Sigmoid colon (tissue), 7 donors: Measurements from ENCODE around the gene ATMIN. TPM values are rescaled to one million over a fixed set of nuclear protein-coding genes. Genes with fewer than 3 reads are reported as not detected.

Experiments used
- DNase-seq: peaks from one replicate; pipeline ENCODE4 v3.0.0-alpha.2; 2019
- H3K27ac ChIP-seq, 4 donors: fragments of 200-600 bp; sonication (generic); one replicate each; pipeline ENCODE4 v1.5.1; 2016 to 2019; ENCODE audit warnings: mild to moderate bottlenecking in 1 of 4
- H3K27me3 ChIP-seq, 3 donors: fragments of 200-600 bp; sonication (generic); one replicate each; pipeline ENCODE4 v1.5.1; 2019; ENCODE audit warnings: mild to moderate bottlenecking in 1 of 3
- H3K36me3 ChIP-seq, 4 donors: fragments of 200-600 bp; sonication (generic); one replicate each; pipeline ENCODE4 v1.5.1; 2016 to 2019
- H3K4me1 ChIP-seq, 4 donors: fragments of 200-600 bp; sonication (generic); one replicate each; pipeline ENCODE4 v1.5.1; 2017 to 2019
- H3K4me3 ChIP-seq, 4 donors: fragments of 200-600 bp; sonication (generic); one replicate each; pipeline ENCODE4 v1.5.1; 2017 to 2019; ENCODE audit warnings: mild to moderate bottlenecking in 2 of 4, moderate library complexity in 1 of 4
- H3K9me3 ChIP-seq, 4 donors: fragments of 200-600 bp in 3 of 4; sonication (generic) in 3 of 4; one replicate each; pipeline versions ENCODE4 v1.5.1 to v1.6.1; 2013 to 2019
- CTCF ChIP-seq, 4 experiments: fragments of 450-650 bp in 3 of 4; fragments of 200-600 bp in 1 of 4; IDR thresholded peaks; one replicate each; pipeline ENCODE4 v1.5.1; 2016 to 2019; ENCODE audit warnings: antibody characterized with exemption in 4 of 4, mild to moderate bottlenecking in 3 of 4, moderate library complexity in 2 of 4
- EP300 ChIP-seq, 4 donors: sonication (generic); formaldehyde crosslinking; IDR thresholded peaks; one replicate each; pipeline ENCODE4 v1.6.1; 2017; ENCODE audit warnings: antibody characterized with exemption in 4 of 4
- POLR2A ChIP-seq, 2 donors: fragments of 450-650 bp; IDR thresholded peaks; one replicate each; pipeline ENCODE4 v1.6.1; 2016; ENCODE audit warnings: antibody characterized with exemption in 2 of 2, mild to moderate bottlenecking in 2 of 2, moderate library complexity in 2 of 2
- POLR2AphosphoS5 ChIP-seq, 4 donors: sonication (generic); formaldehyde crosslinking; IDR thresholded peaks; one replicate each; pipeline ENCODE4 v1.6.1; 2017; ENCODE audit warnings: antibody characterized with exemption in 4 of 4
- WGBS, 2 donors: extraction: QIAGEN DNeasy Blood & Tissue Kit; methylation state at CpG; one replicate each; pipeline ENCODE4 v1.1.7; 2013; 5-methylcytosine and 5-hydroxymethylcytosine counted together
- intact Hi-C: fragments of 100-400 bp; cut with DNase I; formaldehyde crosslinking; loops from one replicate; pipeline ENCODE4 v1.15.1; 2023
- polyA plus RNA-seq, 3 donors: library from polyadenylated mRNA; stranded (reverse); fragments of 200-250 nt; gene quantifications; one replicate each; pipeline ENCODE4 v1.2.3, GENCODE V29; 2013
- total RNA-seq, 4 donors: library from RNA; depleted of rRNA; stranded (reverse); fragments of >200 nt; gene quantifications; one replicate each; pipeline ENCODE4 v1.1.0, GENCODE V29; 2016
- donor health status: healthy with polysubstance abuse.
- donor health status: Bipolar disorder and iron deficiency.
- donor health status: healthy.

The ATMIN gene
- total and polyA plus RNA-seq, 7 donors, result 14.1 to 31.9 (median 26.3) TPM

GRCh38 chr16:81088836-81089235, 53.2 kb downstream of the ATMIN start:
- TF ChIP-seq EP300 (IDR thresholded peaks at IDR 0.05) (no peak), CTCF (IDR thresholded peaks at IDR 0.05) (no peak), POLR2AphosphoS5 (IDR thresholded peaks at IDR 0.05) (no peak), POLR2A (IDR thresholded peaks at IDR 0.05) (no peak)
- H3K36me3 ChIP-seq, result peaks cover 0 to 16% (median 0%) of the 10 kb centered on the region in 4 donors
- no peaks in the 10 kb centered on the region for H3K9me3 ChIP-seq
- 94 to 95% methylated on average over 5 of the region's 5 CpGs for WGBS, 2 donors
- DNase-seq, result no peak
- intact Hi-C loops, result no loop called here
- H3K4me1 ChIP-seq, result no peaks in the 10 kb centered on the region
- H3K27ac ChIP-seq, result no peak overlapping the region
- H3K27me3 ChIP-seq, result no peaks in the 10 kb centered on the region
- H3K4me3 ChIP-seq, result no peak overlapping the region

- Histone ChIP-seq H3K27me3 (no peaks in the 10 kb centered on the region), H3K27ac (no peak overlapping the region), H3K4me3 (peak overlapping the region in 3 of 4 donors; percentile 75 to 90 (median 83)), H3K4me1 (peaks cover 0 to 12% (median 2%) of the 10 kb centered on the region in 4 donors), H3K9me3 (no peaks in the 10 kb centered on the region), H3K36me3 (peaks cover 0 to 8% (median 0%) of the 10 kb centered on the region in 4 donors)
- DNase-seq, result no peak
- TF ChIP-seq POLR2AphosphoS5 (IDR thresholded peaks at IDR 0.05) (no peak), POLR2A (IDR thresholded peaks at IDR 0.05) (no peak), CTCF (IDR thresholded peaks at IDR 0.05) (no peak), EP300 (IDR thresholded peaks at IDR 0.05) (no peak)
- intact Hi-C loops, result loop anchor here (5.0 kb wide), 2 partner anchors 58 to 88 kb away; partner anchors contain the start of genes ATMIN, CENPN and CMC2
- 80 to 81% methylated on average over 21 of the region's 21 CpGs for WGBS, 2 donors
These were observed 59.2 kb downstream of the ATMIN start for GRCh38 chr16:81094771-81095251.

GRCh38 chr16:81095653-81095952, 60.0 kb downstream of the ATMIN start:
- intact Hi-C loops, result loop anchor here (5.0 kb wide), 2 partner anchors 58 to 88 kb away; partner anchors contain the start of genes ATMIN, CENPN and CMC2
- peak overlapping the region; percentile 52 to 90 (median 79) for H3K4me3 ChIP-seq
- DNase-seq, result no peak
- no peaks in the 10 kb centered on the region for H3K9me3 ChIP-seq
- no peak for TF ChIP-seq POLR2A (IDR thresholded peaks at IDR 0.05)
- no peak for TF ChIP-seq CTCF (IDR thresholded peaks at IDR 0.05)
- TF ChIP-seq EP300 (IDR thresholded peaks at IDR 0.05), result no peak
- no peak for TF ChIP-seq POLR2AphosphoS5 (IDR thresholded peaks at IDR 0.05)
- 0 to 1% methylated on average over 22 of the region's 22 CpGs for WGBS, 2 donors
- peaks cover 0 to 2% (median 0%) of the 10 kb centered on the region in 4 donors for H3K36me3 ChIP-seq
- H3K27ac ChIP-seq, result peak overlapping the region; percentile 83 to 87 (median 84)
- H3K27me3 ChIP-seq, result no peaks in the 10 kb centered on the region
- H3K4me1 ChIP-seq, result peaks cover 0 to 12% (median 2%) of the 10 kb centered on the region in 4 donors

- no peak for TF ChIP-seq POLR2A (IDR thresholded peaks at IDR 0.05)
- peak in 3 of 4 donors; percentile 6 to 40 (median 14) for TF ChIP-seq POLR2AphosphoS5 (IDR thresholded peaks at IDR 0.05)
- no peak for TF ChIP-seq CTCF (IDR thresholded peaks at IDR 0.05)
- DNase-seq, result peak; percentile 99
- Histone ChIP-seq H3K4me3 (peak within 1 kb of the TSS; percentile 52 to 90 (median 79)), H3K36me3 (no peaks in the 10 kb centered on the region), H3K9me3 (no peaks in the 10 kb centered on the region), H3K27me3 (no peaks in the 10 kb centered on the region), H3K4me1 (peaks cover 0 to 12% (median 2%) of the 10 kb centered on the region in 4 donors), H3K27ac (peak within 1 kb of the TSS; percentile 83 to 87 (median 84))
- intact Hi-C loops, result loop anchor here (1.0 to 5.0 kb wide), 3 partner anchors 19 to 89 kb away; partner anchors contain the start of genes ATMIN, C16orf46, CENPN and CMC2
- WGBS, 2 donors, result 4 to 5% methylated on average over 80 of the region's 83 CpGs
These were observed 60.5 kb downstream of the ATMIN start, which contains the start of gene GCSH for GRCh38 chr16:81095953-81096714. TSS of gene GCSH (minus strand) at chr16:81096395. CDS start at chr16:81096278, 117 bp downstream.
